Urothelium cell line (cell line): ENCODE data around the gene LYAR.

Source experiments
- DNase-seq: peaks from one replicate; pipeline ENCODE4 v3.0.0; 2011; ENCODE audit warnings: low spot score, mixed read lengths
- FAIRE-seq: peaks from 2 replicates; lab custom pipeline; 2011; peaks lifted over from hg19 to GRCh38; lab: Jason Lieb, UNC

Gene LYAR

DNA sequence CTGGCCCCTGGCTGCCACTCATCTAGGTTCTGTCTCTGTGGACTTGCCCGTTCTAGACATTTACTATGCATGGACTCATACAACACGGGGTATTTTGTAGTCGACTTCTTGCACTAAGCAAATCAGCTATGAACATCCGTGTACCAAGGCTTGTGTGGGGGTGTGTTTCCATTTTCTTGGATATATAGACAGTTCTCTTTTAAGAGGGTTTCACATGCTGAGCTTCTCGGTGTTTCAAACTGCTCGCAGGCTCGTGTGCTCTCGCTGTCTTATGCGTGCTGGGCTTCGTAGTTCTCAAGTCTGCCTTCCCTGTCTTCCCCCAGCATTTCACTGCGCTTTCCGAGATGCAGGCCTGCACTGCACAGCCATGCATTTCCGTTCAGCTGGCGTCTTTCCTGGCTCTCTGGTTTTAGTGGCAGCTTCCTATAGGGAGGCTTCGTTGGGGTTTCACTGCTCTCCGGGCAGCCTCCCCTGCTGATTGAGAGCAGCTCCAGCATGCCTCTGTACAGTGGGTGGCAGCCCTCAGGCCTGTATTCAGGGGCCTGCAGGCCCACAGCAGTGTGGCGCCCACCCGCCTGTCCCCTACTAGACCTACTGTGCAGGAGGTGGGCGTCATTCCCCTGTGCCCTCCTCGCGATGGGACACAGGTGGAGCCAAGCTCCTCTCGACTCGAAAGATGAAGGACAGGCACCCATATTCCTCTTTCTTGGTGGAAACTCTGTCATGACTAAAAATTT, 27.7 kb upstream of the LYAR start:
- FAIRE-seq (no peak), DNase-seq (no peak)

DNA sequence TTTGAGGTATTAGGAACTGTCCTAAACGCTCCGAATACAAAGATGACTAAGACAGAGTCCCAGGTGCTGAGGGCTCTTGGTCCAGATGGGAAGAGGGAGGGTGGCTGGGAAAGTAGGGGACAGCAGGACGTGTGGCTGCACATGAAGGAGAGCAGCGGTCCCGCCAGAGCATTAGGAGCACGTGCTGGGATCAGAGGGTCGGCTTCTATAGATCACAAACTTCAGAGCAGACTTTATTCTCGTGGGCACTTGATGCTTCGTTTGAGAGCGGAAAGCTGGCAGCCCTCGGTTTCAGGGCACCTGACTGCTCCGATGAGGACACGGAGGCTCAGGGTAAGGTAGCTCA, 26.2 kb upstream of the LYAR start:
- FAIRE-seq (no peak), DNase-seq (no peak)

DNA sequence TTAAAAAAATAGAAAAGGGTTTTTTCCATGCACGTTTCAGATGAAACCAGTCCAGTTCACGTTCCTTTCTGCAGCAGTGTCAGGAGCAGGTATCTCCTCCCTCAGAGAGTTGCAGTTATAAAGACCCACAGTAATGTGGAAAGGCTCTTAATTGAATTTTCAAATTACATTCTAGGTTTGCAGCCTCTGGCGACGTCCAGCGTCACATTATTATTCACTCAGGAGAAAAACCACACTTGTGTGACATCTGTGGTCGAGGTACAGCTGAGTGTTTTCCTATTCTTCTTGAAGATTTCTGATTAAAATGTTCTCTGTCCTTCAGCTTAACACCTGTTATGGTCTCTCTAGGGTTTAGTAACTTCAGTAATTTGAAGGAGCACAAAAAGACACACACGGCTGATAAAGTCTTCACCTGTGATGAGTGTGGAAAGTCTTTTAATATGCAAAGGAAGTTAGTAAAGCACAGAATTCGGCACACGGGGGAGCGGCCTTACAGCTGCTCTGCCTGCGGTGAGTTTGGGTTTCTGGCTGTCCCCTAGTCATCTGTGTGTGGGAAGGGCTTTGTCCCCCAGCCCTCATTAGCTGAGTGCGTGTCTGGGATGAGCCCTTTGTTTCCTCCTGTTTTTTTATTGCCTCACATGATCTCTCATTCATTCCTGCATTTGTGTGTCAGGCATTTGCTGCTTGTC, 25.7 kb upstream of the LYAR start:
- DNase-seq, result no peak
- no peak for FAIRE-seq

DNA sequence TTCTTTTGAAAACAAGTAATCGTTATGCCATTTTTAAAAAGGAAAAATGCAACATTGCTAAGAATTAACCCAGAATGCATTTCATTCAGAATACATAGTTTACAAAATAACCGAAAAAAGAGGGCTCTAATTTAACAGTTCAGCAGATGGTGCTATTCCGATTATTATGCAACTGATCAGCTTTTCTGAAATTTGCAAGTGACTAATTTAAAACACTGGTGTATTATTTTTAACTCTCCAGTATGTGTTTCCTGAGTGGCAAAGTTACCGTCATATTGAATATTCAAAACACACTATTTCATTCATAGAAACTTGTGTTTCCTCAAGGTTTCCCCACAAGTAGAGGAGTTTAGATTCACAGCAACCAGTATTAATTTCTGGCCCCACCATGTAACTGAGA, 21.2 kb upstream of the LYAR start:
- FAIRE-seq (no peak), DNase-seq (no peak)

DNA sequence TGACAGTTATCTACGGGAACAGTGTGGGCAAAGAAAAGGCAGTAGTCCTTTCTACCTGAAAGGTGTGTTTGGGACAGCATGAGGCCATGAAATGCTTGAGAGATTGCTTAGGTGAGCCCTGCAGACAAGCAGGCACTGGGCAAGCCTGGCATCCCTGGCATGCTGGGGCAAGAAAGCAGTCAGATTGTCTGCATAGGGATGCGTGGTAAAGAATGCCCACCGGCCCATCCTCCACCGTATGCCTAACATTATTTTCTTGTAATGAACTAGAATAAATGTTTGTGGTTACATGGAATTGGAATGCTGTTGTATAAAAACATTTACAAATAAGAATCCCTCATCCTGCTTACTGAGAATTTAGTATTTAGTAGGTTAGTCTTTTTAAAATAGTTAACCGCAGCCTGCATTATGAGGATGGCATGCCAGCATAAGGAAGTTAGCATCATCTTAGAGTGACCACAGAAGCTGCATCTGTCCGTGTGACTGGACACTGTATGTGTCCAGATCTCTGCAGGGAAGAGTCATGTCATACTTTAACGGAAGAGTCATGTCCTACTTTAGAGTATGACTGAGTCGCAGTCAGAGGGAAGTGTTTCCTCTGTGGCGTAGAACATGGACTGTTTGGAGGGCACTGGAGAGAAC, 19.0 kb upstream of the LYAR start:
- FAIRE-seq (no peak), DNase-seq (no peak)

DNA sequence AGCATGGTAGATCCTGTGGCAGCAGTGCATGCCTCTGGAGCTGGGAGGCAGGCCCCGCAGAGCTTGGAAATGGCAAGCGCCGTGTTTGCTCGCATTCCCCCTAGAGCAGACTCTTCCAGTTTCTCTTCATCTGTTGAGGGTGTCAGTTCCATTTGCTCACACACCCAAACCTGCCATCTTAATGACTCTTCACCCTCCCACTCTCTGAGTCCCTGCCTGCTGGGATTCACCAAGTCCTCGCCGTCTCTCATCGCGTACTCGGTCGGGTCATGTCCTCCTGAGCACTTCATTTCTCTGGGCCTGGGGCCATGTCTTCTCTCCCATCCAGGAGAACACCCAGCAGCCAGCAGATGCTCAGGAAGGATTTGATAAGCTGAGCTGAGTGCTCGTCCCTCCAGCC, 17.0 kb upstream of the LYAR start:
- FAIRE-seq (no peak), DNase-seq (no peak)

DNA sequence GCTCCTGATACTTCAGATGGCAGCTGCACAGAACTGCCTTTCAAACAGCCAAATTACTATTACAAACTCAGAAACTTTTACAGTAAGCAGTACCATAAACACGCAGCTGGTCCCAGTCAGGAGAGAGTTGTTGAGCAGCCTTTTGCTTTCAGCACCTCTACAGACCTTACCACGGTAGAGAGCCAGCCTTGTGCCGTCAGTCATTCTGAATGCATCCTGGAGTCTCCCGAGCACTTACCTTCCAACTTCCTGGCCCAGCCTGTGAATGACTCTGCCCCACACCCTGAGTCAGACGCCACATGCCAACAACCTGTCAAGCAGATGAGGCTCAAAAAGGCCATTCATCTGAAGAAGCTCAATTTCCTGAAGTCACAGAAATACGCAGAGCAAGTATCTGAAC, 12.5 kb upstream of the LYAR start:
- FAIRE-seq, result no peak
- DNase-seq, result no peak

DNA sequence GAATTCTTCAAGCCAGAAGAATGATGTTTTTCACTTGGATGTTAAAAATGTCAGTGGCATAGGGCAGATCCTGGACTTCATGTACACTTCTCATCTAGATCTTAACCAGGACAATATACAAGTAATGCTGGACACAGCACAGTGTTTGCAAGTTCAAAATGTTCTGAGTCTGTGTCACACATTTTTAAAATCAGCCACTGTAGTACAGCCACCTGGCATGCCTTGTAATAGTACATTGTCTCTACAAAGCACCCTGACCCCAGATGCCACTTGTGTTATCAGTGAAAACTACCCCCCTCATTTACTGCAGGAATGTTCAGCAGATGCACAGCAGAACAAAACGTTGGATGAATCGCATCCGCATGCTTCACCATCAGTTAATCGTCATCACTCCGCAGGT, 12.0 kb upstream of the LYAR start:
- DNase-seq (no peak), FAIRE-seq (no peak)

DNA sequence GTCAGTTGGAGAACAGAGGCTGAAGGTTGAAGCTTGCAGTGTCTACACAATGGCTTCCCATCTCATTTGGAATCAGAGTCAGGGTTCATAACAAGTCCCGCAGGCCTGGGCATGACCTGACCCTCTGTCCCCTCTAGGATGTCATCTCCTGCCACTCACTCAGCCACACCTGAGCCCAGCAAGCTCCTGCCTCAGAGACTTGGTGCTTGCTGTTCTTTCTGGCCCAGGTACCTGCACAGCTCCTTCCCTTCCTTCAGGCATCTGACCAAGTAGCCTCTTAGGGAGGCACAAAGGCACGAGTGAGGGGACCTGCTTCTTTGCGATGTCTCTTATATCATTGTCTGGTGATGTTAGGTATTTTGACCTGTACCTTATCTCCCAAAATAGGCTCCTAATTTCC, 9.1 kb upstream of the LYAR start:
- FAIRE-seq, result no peak

DNA sequence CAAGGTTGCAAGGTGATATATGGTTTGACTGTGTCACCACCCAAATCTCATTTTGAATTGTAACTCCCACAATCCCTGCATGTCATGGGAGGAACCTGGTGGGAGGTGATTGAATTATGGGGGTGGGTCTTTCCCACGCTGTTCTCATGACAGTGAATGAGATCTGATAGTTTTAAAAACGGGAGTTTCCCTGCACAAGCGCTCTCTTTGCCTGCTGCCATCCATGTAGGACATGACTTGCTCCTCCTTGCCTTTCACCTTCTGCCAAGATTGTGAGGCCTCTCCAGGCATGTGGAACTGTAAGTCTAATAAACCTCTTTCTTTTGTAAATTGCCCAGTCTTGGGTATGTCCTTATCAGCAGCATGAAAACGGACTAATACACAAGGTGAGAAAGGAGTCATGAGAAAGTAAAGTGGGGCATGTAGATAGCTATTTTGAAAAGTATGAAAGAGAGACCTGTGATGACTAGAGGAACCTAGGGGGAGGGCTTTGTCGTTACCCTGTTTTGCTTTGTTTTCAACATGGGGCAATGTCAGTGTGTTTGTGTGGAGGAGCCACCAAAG, 6.4 kb upstream of the LYAR start:
- no peak for DNase-seq

More for the DNA sequence above, 9.1 kb upstream of the LYAR start:
- no peak for DNase-seq

DNA sequence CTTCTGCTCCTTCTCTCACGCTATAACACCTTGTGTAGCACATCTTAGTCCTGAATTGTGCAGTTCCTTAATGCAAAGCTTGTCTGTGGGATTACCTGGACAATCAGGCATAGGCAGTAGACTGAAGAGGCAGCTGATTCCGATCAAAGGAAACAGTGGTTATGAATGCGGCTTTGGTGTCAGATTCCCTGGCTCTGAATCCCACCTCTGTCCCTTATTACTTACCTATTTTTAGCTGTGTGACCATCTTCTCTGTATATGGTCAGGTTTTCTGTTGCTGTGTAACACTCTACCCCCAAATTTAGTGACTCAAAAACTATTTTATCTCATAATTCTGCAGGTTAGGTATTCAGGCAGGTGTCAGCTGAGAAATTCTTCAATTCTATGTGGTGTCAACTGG, 3.3 kb upstream of the LYAR start:
- no peak for DNase-seq
- no peak for FAIRE-seq

More for the DNA sequence above, 6.4 kb upstream of the LYAR start:
- FAIRE-seq, result no peak

DNA sequence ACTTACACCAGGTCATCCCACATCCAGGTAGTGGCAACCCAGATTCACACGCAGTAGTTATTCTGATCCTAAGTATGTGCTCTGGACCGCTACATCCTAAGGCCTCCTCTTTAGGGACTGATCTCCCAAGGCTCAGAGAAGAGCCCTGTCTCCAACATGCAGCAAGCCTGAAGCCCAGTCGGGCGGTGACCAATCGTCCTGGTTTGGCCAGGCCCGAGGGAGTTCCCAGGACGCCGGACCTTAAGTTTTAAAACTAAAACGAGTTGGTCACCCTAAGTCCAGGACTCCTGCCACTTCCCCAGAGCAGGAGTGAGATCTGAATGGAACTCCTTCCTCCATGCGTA, 385 bp downstream of the LYAR start:
- DNase-seq (peak; percentile 4), FAIRE-seq (no peak)

DNA sequence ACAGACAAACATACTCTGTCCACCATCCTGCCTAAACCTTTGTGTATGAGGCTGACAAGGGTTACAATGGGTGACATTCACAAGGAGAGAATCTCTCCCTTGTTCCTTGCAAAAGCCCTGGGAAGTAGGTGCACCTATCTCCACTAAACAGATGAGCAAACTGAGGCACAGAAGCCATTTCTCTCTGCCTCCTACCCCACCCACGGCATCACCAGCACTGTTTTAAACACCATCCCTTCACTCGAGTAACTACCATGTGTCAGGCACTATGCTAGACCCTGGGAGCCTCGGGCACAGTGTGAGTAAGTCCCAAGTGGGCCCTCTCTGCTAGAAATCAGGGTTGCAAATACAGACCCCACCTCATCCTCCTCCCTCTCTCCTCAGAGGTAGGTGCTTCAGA, 899 bp downstream of the LYAR start:
- FAIRE-seq (no peak), DNase-seq (no peak)

DNA sequence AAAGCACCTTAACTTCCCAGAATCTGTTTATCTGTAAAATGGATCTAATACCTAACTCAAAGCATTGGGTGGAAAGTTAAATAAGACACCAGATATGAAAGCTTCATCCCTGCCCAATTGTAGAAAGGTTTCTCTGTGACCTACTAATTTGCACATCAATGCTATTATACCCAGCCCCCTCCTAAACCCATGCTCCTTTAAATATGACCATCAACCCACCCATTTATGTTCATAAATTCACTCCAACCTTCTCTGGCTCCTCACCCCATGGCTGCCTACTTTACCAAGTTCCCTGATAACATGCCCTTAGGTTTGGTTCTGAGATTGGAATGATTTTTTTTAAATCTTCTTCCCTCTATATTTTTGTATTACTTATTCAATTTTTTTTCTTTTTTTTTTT, 1.9 kb downstream of the LYAR start:
- DNase-seq (no peak), FAIRE-seq (no peak)

DNA sequence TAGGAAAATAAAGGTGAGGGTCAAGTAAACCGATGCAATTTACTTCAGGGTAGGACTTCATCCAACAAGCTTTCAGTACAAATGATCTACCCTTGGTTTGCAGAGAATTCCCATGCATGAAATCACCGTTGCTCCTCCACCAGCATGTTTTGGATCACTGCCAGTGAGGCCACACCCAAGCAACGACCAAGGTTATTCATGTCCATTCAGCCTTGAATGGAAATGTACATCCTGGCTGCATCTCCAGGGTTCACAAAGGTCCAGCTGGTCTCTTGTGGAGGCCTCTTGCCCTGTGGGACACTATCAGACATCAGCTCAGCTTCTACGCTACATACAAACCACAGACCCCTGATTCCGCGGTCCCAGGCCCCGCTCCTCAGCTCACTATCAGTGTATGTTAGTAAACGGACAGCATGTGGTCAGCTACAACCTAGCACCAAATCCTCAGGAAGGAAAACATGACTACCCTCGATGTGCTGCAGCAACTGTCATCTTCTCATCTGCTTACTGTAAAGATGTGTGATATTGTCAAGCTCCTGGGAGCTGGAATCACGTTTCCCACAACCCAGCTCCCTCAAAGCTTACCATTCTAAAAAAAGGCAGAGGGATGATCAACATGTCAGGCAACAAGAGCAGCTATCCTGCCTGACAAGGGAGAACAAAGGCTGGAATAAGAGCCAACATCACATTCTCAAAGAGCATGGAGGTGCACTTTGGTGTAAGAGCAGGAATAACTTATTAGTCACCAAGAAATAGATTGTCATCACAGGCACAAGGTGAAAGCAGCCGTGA, 4.9 kb downstream of the LYAR start:
- FAIRE-seq, result no peak
- DNase-seq, result no peak

DNA sequence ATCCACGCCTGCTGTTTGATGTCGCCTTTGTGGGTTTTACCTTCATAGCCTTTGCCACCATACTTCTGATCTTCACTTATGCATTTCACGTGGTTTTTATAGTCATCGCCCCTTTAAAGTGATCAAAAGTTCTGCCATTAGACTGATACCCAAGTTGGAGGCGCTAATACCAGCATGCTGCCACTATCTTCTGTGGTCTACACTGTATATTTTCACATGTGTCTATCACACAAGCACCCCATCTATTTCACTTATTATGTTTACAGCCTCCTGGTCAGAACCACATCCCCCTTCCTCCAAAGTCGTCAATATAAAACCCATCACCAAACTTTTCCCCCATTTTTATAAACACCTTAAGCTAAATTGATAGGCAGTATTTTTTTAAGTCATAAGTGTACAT, 8.2 kb downstream of the LYAR start:
- FAIRE-seq (no peak), DNase-seq (no peak)

DNA sequence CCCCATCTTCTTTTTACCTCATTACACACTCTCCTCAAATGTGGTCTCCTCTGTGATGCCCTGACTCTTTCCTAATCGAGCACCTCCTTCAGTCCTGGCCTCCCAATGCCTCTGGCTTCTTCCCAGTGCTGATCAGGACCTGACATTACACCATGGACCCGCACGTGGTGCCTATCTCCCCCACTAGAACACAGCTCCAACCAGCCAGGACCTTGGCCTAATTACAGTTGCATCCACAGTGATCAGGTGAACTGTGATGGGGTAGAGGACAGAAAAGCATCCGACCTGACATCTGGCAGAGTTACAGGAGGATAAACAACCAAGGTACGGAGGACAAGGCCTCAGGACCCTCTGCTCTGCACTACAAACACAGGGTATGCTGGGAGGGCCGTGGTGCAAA, 12.4 kb downstream of the LYAR start:
- FAIRE-seq, result no peak
- DNase-seq, result no peak

DNA sequence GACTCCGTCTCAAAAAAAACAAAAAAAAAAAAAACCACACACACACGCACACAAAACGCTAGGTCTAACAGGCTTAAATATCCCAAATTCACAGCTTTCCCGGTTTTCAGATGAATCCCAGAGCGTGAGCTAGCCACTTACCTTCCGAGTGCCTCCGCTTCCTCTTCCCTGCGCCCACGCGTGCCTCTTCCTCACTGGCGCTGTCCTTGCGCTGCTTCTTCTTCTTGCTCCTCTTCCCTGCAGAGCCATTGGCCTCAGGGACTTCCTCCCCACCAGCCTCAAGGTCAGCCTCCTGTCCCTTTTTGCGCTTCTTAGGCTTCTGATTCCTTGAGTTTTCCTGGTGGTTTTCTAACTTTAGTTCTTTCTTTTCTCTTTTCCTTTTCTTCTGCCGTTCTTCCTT, 15.7 kb downstream of the LYAR start:
- FAIRE-seq (no peak), DNase-seq (no peak)

DNA sequence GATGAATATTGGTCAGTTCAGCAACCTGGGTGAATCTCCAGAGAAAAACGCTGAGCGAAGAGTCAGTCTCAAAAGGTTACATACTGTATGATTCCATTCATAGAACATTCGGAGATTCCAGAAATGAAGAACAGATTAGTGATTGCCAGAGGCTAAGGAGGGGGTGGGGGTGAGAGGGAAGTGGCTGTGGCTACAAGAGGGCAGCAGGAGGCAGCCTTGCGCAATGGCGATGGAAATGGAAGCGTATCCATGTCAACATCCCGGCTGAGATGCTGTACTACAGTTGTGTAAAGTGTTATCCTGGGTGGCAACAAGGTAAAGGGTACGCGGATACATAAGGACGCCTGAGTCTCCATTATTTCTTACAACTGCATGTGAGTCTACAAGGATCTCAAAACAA, 18.0 kb downstream of the LYAR start:
- DNase-seq, result no peak
- FAIRE-seq, result no peak

DNA sequence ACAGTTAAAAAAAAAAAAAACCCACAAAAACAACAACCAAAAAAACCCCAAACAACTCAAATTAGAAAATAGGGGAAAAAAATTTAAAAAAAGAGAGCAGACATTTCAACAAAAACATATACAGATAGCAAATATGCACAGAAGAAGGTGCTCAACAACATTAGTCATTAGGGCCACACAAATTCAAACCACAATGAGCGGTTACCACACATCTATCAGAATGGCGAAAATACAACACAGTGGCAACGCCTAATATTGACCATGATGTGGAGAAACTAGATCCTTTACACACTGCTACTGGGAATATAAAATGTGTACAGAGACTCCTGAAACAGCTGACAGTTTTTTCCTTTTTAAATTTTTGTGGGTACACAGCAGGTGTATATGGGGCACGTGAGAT, 19.4 kb downstream of the LYAR start:
- DNase-seq (no peak), FAIRE-seq (no peak)

DNA sequence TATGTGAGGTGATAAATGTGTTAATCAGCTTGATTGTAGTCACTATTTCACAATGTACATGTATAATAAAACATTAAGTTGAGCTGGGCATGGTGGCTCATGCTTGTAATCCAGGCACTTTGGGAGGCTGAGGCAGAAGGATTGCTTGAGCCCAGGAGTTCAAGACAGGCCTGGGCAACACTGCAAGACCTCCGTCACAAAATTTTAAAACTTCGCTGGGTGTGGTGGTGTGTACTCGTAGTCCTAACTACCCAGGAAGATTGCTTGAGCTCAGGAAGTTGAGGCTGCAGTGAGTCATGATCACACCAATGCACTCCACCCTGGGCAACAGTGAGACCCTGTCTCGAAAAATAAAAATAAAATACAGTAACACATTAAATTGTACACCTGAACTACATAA, 20.1 kb downstream of the LYAR start:
- DNase-seq (no peak), FAIRE-seq (no peak)
